WTC11 (cell line): ENCODE measurements around the gene HPSE2. TPM values are rescaled to one million over a fixed set of nuclear protein-coding genes. Genes with fewer than 3 reads are reported as not detected.

Experiments
- ATAC-seq: fragments of 200-7000 bp; cut with Tn5 transposase; 2 replicates; pipeline ENCODE4 v1.10.0; 2021; ENCODE audit warnings: mild to moderate bottlenecking, moderate library complexity
- CTCF ChIA-PET: fragments of 300-600 bp; sonication (Branson Sonifier 250); formaldehyde crosslinking; loops from one replicate; lab custom pipeline; 2021; ENCODE audit warnings: antibody characterized with exemption; lab: Charles Lee
- POLR2A ChIA-PET: fragments of 350-600 bp; sonication (Branson Sonifier 250); formaldehyde crosslinking; loops from one replicate; lab custom pipeline; 2021; ENCODE audit warnings: antibody characterized with exemption; lab: Charles Lee
- DNase-seq: peaks from one replicate; pipeline ENCODE4 v3.0.0; 2021; ENCODE audit warnings: low spot score
- H3K27ac Mint-ChIP-seq: 2 replicates; pipeline ENCODE4 v1.8.0; 2021; ENCODE audit warnings: mixed read lengths
- H3K27me3 Mint-ChIP-seq: 2 replicates; pipeline ENCODE4 v1.8.0; 2021; ENCODE audit warnings: low read depth, mild to moderate bottlenecking, moderate library complexity, mixed read lengths
- H3K36me3 Mint-ChIP-seq: 2 replicates; pipeline ENCODE4 v1.8.0; 2021; ENCODE audit warnings: mixed read lengths
- H3K4me1 Mint-ChIP-seq: 2 replicates; pipeline ENCODE4 v1.8.0; 2022; ENCODE audit warnings: mixed read lengths
- H3K4me3 Mint-ChIP-seq: 2 replicates; pipeline ENCODE4 v1.8.0; 2021; ENCODE audit warnings: mild to moderate bottlenecking, moderate library complexity, mixed read lengths
- H3K9me3 Mint-ChIP-seq: 2 replicates; pipeline ENCODE4 v1.8.0; 2021; ENCODE audit warnings: mixed read lengths
- CBFB ChIP-seq: sonication (generic); formaldehyde crosslinking; IDR thresholded peaks from 2 replicates; pipeline ENCODE4 v1.8.1; 2022; ENCODE audit warnings: mild to moderate bottlenecking, low read depth, missing genetic modification reagents
- ETV6 ChIP-seq: sonication (generic); formaldehyde crosslinking; IDR thresholded peaks from 2 replicates; pipeline ENCODE4 v1.8.1; 2022; ENCODE audit warnings: mild to moderate bottlenecking, missing genetic modification reagents
- FOXP1 ChIP-seq: sonication (generic); formaldehyde crosslinking; IDR thresholded peaks from 2 replicates; pipeline ENCODE4 v1.8.0; 2022; ENCODE audit warnings: missing genetic modification reagents, mild to moderate bottlenecking, moderate library complexity, borderline replicate concordance
- GABPB1 ChIP-seq: sonication (generic); formaldehyde crosslinking; IDR thresholded peaks from 2 replicates; pipeline ENCODE4 v1.8.1; 2023; ENCODE audit warnings: mild to moderate bottlenecking, missing genetic modification reagents
- GTF2I ChIP-seq: fragments of 250-450 bp; sonication (Bioruptor Pico); conservative IDR thresholded peaks from 2 replicates; pipeline ENCODE4 v1.4.0; 2021; ENCODE audit warnings: mild to moderate bottlenecking
- MXD4 ChIP-seq: fragments of 250-450 bp; sonication (Bioruptor Pico); IDR thresholded peaks from 2 replicates; pipeline ENCODE4 v1.8.0; 2021; ENCODE audit warnings: mild to moderate bottlenecking, moderate library complexity, borderline replicate concordance
- NR1H2 ChIP-seq: sonication (generic); formaldehyde crosslinking; IDR thresholded peaks from 2 replicates; pipeline ENCODE4 v1.9.0; 2021; ENCODE audit warnings: mild to moderate bottlenecking, moderate library complexity, missing genetic modification reagents
- SMAD4 ChIP-seq: sonication (generic); formaldehyde crosslinking; IDR thresholded peaks from 2 replicates; pipeline ENCODE4 v1.8.0; 2022; ENCODE audit warnings: mild to moderate bottlenecking, missing genetic modification reagents
- SOX15 ChIP-seq: fragments of 250-450 bp; sonication (Bioruptor Pico); IDR thresholded peaks from 2 replicates; pipeline ENCODE4 v1.9.0; 2021; ENCODE audit warnings: mild to moderate bottlenecking
- SP1 ChIP-seq: sonication (generic); formaldehyde crosslinking; conservative IDR thresholded peaks from 2 replicates; pipeline ENCODE4 v1.8.1; 2022; ENCODE audit warnings: missing genetic modification reagents
- ZNF671 ChIP-seq: fragments of 250-450 bp; sonication (Bioruptor Pico); IDR thresholded peaks from 2 replicates; pipeline ENCODE4 v1.8.0; 2021; ENCODE audit warnings: mild to moderate bottlenecking
- total RNA-seq: library from RNA; stranded (reverse); gene quantifications from 3 replicates; pipeline ENCODE4 v1.2.3, GENCODE V29; 2021
- TF ChIP-seq, protein P1 (sequence below): sonication (generic); formaldehyde crosslinking; IDR thresholded peaks from 2 replicates; pipeline ENCODE4 v1.8.1; 2023; ENCODE audit warnings: mild to moderate bottlenecking, missing genetic modification reagents, moderate library complexity
- TF ChIP-seq, protein P2 (sequence below): fragments of 250-450 bp; sonication (Bioruptor Pico); IDR thresholded peaks from 2 replicates; pipeline ENCODE4 v1.9.0; 2021; ENCODE audit warnings: mild to moderate bottlenecking
- TF ChIP-seq, protein P3 (sequence below): fragments of 250-450 bp; sonication (Bioruptor Pico); IDR thresholded peaks from 2 replicates; pipeline ENCODE4 v1.8.0; 2021; ENCODE audit warnings: mild to moderate bottlenecking
- TF ChIP-seq, protein P4 (sequence below): sonication (generic); formaldehyde crosslinking; IDR thresholded peaks from 2 replicates; pipeline ENCODE4 v1.8.1; 2023; ENCODE audit warnings: mild to moderate bottlenecking, missing genetic modification reagents, borderline replicate concordance
- TF ChIP-seq, protein P5 (sequence below): fragments of 200-600 bp; IDR thresholded peaks from 2 replicates; pipeline ENCODE4 v1.8.0; 2022; ENCODE audit warnings: antibody characterized with exemption
- TF ChIP-seq, protein P6 (sequence below): sonication (generic); formaldehyde crosslinking; IDR thresholded peaks from 2 replicates; pipeline ENCODE4 v1.8.1; 2022; ENCODE audit warnings: mild to moderate bottlenecking, missing genetic modification reagents, moderate library complexity, borderline replicate concordance
- TF ChIP-seq, protein P7 (sequence below): fragments of 250-450 bp; sonication (Bioruptor Pico); IDR thresholded peaks from 2 replicates; pipeline ENCODE4 v1.9.0; 2021; ENCODE audit warnings: moderate library complexity, mild to moderate bottlenecking, inconsistent platforms, borderline replicate concordance
- TF ChIP-seq, protein P8 (sequence below): sonication (generic); formaldehyde crosslinking; IDR thresholded peaks from 2 replicates; pipeline ENCODE4 v1.8.0; 2022; ENCODE audit warnings: mild to moderate bottlenecking, missing genetic modification reagents
- TF ChIP-seq, protein P9 (sequence below): sonication (generic); formaldehyde crosslinking; IDR thresholded peaks from 2 replicates; pipeline ENCODE4 v1.8.1; 2023; ENCODE audit warnings: mild to moderate bottlenecking, moderate library complexity, missing genetic modification reagents

Gene HPSE2
- total RNA-seq, 1 experiment from 2014 or later: 0.66 TPM

DNA sequence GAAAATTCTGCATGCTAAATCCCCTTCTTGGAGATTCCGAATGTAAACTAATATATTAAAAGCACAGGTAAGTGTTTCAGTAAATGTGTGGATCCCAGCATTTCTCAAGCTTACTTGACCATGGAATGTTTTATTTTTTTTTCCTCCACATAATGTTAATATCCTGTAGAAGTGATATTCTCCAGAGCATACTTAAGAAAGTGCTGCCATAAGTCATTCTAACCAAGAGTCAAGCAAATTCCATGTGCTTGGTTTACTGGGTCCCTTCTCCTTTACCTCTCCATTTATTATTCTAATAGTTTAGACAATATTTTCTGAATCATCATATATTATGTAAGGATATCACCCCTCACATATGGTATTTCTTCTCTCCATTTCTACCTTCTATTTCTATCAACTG, 522.1 kb downstream of the HPSE2 start:
- Mint-ChIP-seq H3K27ac (no peak overlapping the region), H3K4me3 (no peak overlapping the region), H3K27me3 (no peaks in the 10 kb centered on the region; the same call in 1 of the 2 replicates), H3K4me1 (no peaks in the 10 kb centered on the region)
- ChIA-PET POLR2A (no interaction called here), CTCF (no interaction called here)
- no peak for ATAC-seq
- TF ChIP-seq, protein P1, sequence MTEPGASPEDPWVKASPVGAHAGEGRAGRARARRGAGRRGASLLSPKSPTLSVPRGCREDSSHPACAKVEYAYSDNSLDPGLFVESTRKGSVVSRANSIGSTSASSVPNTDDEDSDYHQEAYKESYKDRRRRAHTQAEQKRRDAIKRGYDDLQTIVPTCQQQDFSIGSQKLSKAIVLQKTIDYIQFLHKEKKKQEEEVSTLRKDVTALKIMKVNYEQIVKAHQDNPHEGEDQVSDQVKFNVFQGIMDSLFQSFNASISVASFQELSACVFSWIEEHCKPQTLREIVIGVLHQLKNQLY: no peak
- TF ChIP-seq, protein P2, sequence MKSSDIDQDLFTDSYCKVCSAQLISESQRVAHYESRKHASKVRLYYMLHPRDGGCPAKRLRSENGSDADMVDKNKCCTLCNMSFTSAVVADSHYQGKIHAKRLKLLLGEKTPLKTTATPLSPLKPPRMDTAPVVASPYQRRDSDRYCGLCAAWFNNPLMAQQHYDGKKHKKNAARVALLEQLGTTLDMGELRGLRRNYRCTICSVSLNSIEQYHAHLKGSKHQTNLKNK (CRISPR knock-in tag): no peak
- TF ChIP-seq GTF2I (CRISPR knock-in tag) (no peak), FOXP1 (CRISPR knock-in tag) (no peak), CBFB (CRISPR knock-in tag) (no peak)
- TF ChIP-seq, protein P3, sequence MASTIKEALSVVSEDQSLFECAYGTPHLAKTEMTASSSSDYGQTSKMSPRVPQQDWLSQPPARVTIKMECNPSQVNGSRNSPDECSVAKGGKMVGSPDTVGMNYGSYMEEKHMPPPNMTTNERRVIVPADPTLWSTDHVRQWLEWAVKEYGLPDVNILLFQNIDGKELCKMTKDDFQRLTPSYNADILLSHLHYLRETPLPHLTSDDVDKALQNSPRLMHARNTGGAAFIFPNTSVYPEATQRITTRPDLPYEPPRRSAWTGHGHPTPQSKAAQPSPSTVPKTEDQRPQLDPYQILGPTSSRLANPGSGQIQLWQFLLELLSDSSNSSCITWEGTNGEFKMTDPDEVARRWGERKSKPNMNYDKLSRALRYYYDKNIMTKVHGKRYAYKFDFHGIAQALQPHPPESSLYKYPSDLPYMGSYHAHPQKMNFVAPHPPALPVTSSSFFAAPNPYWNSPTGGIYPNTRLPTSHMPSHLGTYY (CRISPR knock-in tag): no peak
- TF ChIP-seq, all 79 proteins: peak for 0
- no peak for DNase-seq
- Mint-ChIP-seq H3K9me3 (no peaks in the 10 kb centered on the region), H3K36me3 (no peaks in the 10 kb centered on the region)

DNA sequence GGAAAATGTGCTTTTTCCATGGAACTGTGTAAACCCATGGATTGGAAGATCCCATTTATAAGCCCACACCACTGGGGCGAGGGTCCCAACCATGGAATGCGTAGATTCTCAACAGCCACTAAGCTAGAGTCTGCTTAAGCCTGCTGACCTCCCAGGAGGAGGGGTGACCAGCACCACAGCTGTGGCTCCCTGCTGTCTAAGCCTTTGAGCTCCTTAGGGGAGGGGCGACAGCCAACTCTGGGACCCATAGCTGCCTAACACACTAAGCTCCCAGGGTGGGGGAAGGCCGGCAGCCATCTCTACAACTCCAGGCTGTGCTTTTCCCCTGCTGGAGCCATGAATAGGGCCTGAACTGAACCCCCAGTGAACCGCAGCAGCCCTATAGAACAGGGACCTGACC, 539.1 kb downstream of the HPSE2 start:
- CTCF ChIA-PET: no interaction called here
- Mint-ChIP-seq H3K27ac (no peak overlapping the region), H3K4me1 (no peaks in the 10 kb centered on the region), H3K9me3 (no peaks in the 10 kb centered on the region), H3K27me3 (no peaks in the 10 kb centered on the region; the same call in 1 of the 2 replicates), H3K36me3 (no peaks in the 10 kb centered on the region), H3K4me3 (no peak overlapping the region)
- ATAC-seq: no peak
- TF ChIP-seq SMAD4 (CRISPR knock-in tag) (no peak), ZNF671 (CRISPR knock-in tag) (no peak), SOX15 (CRISPR knock-in tag) (no peak), MXD4 (CRISPR knock-in tag) (no peak)
- TF ChIP-seq, protein P4, sequence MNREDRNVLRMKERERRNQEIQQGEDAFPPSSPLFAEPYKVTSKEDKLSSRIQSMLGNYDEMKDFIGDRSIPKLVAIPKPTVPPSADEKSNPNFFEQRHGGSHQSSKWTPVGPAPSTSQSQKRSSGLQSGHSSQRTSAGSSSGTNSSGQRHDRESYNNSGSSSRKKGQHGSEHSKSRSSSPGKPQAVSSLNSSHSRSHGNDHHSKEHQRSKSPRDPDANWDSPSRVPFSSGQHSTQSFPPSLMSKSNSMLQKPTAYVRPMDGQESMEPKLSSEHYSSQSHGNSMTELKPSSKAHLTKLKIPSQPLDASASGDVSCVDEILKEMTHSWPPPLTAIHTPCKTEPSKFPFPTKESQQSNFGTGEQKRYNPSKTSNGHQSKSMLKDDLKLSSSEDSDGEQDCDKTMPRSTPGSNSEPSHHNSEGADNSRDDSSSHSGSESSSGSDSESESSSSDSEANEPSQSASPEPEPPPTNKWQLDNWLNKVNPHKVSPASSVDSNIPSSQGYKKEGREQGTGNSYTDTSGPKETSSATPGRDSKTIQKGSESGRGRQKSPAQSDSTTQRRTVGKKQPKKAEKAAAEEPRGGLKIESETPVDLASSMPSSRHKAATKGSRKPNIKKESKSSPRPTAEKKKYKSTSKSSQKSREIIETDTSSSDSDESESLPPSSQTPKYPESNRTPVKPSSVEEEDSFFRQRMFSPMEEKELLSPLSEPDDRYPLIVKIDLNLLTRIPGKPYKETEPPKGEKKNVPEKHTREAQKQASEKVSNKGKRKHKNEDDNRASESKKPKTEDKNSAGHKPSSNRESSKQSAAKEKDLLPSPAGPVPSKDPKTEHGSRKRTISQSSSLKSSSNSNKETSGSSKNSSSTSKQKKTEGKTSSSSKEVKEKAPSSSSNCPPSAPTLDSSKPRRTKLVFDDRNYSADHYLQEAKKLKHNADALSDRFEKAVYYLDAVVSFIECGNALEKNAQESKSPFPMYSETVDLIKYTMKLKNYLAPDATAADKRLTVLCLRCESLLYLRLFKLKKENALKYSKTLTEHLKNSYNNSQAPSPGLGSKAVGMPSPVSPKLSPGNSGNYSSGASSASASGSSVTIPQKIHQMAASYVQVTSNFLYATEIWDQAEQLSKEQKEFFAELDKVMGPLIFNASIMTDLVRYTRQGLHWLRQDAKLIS (CRISPR knock-in tag): no peak
- TF ChIP-seq, protein P5, sequence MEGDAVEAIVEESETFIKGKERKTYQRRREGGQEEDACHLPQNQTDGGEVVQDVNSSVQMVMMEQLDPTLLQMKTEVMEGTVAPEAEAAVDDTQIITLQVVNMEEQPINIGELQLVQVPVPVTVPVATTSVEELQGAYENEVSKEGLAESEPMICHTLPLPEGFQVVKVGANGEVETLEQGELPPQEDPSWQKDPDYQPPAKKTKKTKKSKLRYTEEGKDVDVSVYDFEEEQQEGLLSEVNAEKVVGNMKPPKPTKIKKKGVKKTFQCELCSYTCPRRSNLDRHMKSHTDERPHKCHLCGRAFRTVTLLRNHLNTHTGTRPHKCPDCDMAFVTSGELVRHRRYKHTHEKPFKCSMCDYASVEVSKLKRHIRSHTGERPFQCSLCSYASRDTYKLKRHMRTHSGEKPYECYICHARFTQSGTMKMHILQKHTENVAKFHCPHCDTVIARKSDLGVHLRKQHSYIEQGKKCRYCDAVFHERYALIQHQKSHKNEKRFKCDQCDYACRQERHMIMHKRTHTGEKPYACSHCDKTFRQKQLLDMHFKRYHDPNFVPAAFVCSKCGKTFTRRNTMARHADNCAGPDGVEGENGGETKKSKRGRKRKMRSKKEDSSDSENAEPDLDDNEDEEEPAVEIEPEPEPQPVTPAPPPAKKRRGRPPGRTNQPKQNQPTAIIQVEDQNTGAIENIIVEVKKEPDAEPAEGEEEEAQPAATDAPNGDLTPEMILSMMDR: no peak
- TF ChIP-seq, protein P6, sequence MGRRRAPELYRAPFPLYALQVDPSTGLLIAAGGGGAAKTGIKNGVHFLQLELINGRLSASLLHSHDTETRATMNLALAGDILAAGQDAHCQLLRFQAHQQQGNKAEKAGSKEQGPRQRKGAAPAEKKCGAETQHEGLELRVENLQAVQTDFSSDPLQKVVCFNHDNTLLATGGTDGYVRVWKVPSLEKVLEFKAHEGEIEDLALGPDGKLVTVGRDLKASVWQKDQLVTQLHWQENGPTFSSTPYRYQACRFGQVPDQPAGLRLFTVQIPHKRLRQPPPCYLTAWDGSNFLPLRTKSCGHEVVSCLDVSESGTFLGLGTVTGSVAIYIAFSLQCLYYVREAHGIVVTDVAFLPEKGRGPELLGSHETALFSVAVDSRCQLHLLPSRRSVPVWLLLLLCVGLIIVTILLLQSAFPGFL (CRISPR knock-in tag): no peak
- POLR2A ChIA-PET: no interaction called here
- peak; percentile 10 for DNase-seq

DNA sequence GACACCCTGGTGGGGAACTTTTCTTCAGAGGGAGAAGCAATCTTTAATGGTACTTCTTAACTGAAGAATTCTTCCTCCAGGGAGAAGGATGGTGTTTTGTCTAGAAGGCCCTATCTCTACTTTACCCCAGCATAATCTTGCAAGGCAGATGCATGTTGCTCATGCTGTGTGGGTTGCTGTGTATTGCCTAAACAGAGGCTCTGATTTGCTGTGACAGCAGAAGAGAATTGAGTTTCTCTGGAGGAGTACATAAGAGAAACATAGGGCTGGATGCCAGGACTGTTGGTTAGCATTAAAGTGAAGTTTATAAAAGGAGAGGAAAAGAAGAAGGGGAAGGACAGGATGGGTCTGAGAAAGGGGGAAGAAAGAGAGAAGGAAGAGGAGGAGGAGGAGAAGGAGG, 540.8 kb downstream of the HPSE2 start:
- Mint-ChIP-seq H3K27ac (no peak overlapping the region), H3K4me3 (no peak overlapping the region), H3K9me3 (peaks cover 1% of the 10 kb centered on the region; the same call in 1 of the 2 replicates), H3K27me3 (no peaks in the 10 kb centered on the region; the same call in 1 of the 2 replicates), H3K36me3 (no peaks in the 10 kb centered on the region), H3K4me1 (no peaks in the 10 kb centered on the region)
- CTCF ChIA-PET: no interaction called here
- DNase-seq (no peak), ATAC-seq (no peak)
- POLR2A ChIA-PET: no interaction called here
- TF ChIP-seq, protein P7, sequence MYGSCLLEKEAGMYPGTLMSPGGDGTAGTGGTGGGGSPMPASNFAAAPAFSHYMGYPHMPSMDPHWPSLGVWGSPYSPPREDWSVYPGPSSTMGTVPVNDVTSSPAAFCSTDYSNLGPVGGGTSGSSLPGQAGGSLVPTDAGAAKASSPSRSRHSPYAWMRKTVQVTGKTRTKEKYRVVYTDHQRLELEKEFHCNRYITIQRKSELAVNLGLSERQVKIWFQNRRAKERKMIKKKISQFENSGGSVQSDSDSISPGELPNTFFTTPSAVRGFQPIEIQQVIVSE (CRISPR knock-in tag): no peak
- no peak for TF ChIP-seq SP1
- TF ChIP-seq, protein P8, sequence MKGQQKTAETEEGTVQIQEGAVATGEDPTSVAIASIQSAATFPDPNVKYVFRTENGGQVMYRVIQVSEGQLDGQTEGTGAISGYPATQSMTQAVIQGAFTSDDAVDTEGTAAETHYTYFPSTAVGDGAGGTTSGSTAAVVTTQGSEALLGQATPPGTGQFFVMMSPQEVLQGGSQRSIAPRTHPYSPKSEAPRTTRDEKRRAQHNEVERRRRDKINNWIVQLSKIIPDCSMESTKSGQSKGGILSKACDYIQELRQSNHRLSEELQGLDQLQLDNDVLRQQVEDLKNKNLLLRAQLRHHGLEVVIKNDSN (CRISPR knock-in tag): no peak
- TF ChIP-seq ETV6 (CRISPR knock-in tag): no peak
- TF ChIP-seq, protein P9, sequence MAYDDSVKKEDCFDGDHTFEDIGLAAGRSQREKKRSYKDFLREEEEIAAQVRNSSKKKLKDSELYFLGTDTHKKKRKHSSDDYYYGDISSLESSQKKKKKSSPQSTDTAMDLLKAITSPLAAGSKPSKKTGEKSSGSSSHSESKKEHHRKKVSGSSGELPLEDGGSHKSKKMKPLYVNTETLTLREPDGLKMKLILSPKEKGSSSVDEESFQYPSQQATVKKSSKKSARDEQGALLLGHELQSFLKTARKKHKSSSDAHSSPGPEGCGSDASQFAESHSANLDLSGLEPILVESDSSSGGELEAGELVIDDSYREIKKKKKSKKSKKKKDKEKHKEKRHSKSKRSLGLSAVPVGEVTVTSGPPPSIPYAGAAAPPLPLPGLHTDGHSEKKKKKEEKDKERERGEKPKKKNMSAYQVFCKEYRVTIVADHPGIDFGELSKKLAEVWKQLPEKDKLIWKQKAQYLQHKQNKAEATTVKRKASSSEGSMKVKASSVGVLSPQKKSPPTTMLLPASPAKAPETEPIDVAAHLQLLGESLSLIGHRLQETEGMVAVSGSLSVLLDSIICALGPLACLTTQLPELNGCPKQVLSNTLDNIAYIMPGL (CRISPR knock-in tag): no peak
- no peak for TF ChIP-seq NR1H2 (CRISPR knock-in tag)
- no peak for TF ChIP-seq FOXP1 (CRISPR knock-in tag)
- TF ChIP-seq GABPB1 (CRISPR knock-in tag): no peak
